ENCODE data around the gene TMEM222. TPM values are rescaled to one million over a fixed set of nuclear protein-coding genes. Genes with fewer than 3 reads are reported as not detected.

Gene TMEM222
- polyA plus RNA-seq, 1 of the 3 experiments (the other 2 are of a cell fraction): 51.7 TPM

DNA sequence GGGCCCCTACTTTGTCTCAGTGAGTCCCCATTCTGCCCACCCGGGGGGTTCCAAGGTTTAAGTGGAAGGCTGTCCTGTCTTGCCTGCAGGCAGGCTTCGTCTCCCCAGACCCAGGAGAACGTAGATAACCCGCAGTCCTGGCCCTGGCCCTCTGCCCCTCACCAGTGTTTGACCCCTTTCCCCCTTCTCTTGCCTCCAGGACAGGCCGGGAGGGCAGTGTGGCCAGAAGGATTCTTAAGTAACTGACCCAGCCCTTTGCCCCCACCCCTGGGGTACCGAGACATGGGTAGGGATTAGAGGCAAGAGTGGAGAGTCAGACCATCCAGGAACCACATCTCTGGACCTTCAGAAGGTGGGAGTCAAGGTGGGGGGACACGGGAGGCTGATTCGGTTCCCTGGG lies 8.8 kb downstream of the TMEM222 start:
- no peaks in the 10 kb centered on the region for H3K4me1 ChIP-seq (ENCODE audit: control insufficient read depth in 1 of 2, insufficient read depth in 2 of 2, low read depth in 1 of 2, low read length in 1 of 2)
- ChIA-PET CTCF (interaction anchor here (0.6 to 7.4 kb wide), 3 partner anchors 25 to 277 kb away, joined by 3 to 85 read pairs (median 40); no protein-coding TSS in a partner anchor), POLR2A (no interaction called here)
- H3K4me3 ChIP-seq (ENCODE audit: low read depth in 2 of 2, low read length in 1 of 2): no peak overlapping the region
- TF ChIP-seq RXRA (IDR thresholded peaks at IDR 0.05; ENCODE audit: borderline replicate concordance, low read depth): no peak
- TF ChIP-seq FOXM1 (IDR thresholded peaks at IDR 0.05; ENCODE audit: low read depth): no peak
- no peak for TF ChIP-seq RFX5 (IDR thresholded peaks at IDR 0.05; ENCODE audit: low read length)
- no peak for TF ChIP-seq MEF2A (IDR thresholded peaks at IDR 0.05; ENCODE audit: borderline replicate concordance, low read depth)
- no peak for TF ChIP-seq FOSL2 (IDR thresholded peaks at IDR 0.05; ENCODE audit: borderline replicate concordance, low read depth)
- no peak for TF ChIP-seq CHD2 (IDR thresholded peaks at IDR 0.05; ENCODE audit: low read length, partially characterized antibody)
- TF ChIP-seq FOXJ3 (CRISPR knock-in tag; IDR thresholded peaks at IDR 0.05): no peak
- no peak for TF ChIP-seq ELF1 (IDR thresholded peaks at IDR 0.05)
- TF ChIP-seq, protein P1, sequence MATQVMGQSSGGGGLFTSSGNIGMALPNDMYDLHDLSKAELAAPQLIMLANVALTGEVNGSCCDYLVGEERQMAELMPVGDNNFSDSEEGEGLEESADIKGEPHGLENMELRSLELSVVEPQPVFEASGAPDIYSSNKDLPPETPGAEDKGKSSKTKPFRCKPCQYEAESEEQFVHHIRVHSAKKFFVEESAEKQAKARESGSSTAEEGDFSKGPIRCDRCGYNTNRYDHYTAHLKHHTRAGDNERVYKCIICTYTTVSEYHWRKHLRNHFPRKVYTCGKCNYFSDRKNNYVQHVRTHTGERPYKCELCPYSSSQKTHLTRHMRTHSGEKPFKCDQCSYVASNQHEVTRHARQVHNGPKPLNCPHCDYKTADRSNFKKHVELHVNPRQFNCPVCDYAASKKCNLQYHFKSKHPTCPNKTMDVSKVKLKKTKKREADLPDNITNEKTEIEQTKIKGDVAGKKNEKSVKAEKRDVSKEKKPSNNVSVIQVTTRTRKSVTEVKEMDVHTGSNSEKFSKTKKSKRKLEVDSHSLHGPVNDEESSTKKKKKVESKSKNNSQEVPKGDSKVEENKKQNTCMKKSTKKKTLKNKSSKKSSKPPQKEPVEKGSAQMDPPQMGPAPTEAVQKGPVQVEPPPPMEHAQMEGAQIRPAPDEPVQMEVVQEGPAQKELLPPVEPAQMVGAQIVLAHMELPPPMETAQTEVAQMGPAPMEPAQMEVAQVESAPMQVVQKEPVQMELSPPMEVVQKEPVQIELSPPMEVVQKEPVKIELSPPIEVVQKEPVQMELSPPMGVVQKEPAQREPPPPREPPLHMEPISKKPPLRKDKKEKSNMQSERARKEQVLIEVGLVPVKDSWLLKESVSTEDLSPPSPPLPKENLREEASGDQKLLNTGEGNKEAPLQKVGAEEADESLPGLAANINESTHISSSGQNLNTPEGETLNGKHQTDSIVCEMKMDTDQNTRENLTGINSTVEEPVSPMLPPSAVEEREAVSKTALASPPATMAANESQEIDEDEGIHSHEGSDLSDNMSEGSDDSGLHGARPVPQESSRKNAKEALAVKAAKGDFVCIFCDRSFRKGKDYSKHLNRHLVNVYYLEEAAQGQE (IDR thresholded peaks at IDR 0.05; ENCODE audit: low read depth, low read length): no peak
- TF ChIP-seq, protein P2, sequence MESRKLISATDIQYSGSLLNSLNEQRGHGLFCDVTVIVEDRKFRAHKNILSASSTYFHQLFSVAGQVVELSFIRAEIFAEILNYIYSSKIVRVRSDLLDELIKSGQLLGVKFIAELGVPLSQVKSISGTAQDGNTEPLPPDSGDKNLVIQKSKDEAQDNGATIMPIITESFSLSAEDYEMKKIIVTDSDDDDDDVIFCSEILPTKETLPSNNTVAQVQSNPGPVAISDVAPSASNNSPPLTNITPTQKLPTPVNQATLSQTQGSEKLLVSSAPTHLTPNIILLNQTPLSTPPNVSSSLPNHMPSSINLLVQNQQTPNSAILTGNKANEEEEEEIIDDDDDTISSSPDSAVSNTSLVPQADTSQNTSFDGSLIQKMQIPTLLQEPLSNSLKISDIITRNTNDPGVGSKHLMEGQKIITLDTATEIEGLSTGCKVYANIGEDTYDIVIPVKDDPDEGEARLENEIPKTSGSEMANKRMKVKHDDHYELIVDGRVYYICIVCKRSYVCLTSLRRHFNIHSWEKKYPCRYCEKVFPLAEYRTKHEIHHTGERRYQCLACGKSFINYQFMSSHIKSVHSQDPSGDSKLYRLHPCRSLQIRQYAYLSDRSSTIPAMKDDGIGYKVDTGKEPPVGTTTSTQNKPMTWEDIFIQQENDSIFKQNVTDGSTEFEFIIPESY (IDR thresholded peaks at IDR 0.05; ENCODE audit: borderline replicate concordance, low read depth): no peak
- no peak for TF ChIP-seq EP300 (IDR thresholded peaks at IDR 0.05; ENCODE audit: borderline replicate concordance in 1 of 2, low read depth in 1 of 2, low read length in 1 of 2)
- no peak for TF ChIP-seq GABPA (IDR thresholded peaks at IDR 0.05; ENCODE audit: low read depth)
- no peak for TF ChIP-seq SIN3A (IDR thresholded peaks at IDR 0.05; ENCODE audit: borderline replicate concordance, low read depth, low read length)
- no peak for TF ChIP-seq YY1 (IDR thresholded peaks at IDR 0.05; ENCODE audit: low read depth)
- TF ChIP-seq, protein P3, sequence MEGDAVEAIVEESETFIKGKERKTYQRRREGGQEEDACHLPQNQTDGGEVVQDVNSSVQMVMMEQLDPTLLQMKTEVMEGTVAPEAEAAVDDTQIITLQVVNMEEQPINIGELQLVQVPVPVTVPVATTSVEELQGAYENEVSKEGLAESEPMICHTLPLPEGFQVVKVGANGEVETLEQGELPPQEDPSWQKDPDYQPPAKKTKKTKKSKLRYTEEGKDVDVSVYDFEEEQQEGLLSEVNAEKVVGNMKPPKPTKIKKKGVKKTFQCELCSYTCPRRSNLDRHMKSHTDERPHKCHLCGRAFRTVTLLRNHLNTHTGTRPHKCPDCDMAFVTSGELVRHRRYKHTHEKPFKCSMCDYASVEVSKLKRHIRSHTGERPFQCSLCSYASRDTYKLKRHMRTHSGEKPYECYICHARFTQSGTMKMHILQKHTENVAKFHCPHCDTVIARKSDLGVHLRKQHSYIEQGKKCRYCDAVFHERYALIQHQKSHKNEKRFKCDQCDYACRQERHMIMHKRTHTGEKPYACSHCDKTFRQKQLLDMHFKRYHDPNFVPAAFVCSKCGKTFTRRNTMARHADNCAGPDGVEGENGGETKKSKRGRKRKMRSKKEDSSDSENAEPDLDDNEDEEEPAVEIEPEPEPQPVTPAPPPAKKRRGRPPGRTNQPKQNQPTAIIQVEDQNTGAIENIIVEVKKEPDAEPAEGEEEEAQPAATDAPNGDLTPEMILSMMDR (IDR thresholded peaks at IDR 0.05): no peak
- TF ChIP-seq SMC3 (IDR thresholded peaks at IDR 0.05; ENCODE audit: low read depth, low read length): no peak
- no peak for DNase-seq
- H4K20me1 ChIP-seq (ENCODE audit: insufficient read depth): peaks cover 18% of the 10 kb centered on the region; the same call in 1 of the 2 replicates
- no peak overlapping the region for H2AFZ ChIP-seq (ENCODE audit: low read depth)
- no peak overlapping the region for H3K9ac ChIP-seq
- H3F3A ChIP-seq (replicated peaks; ENCODE audit: insufficient read depth): no peaks in the 10 kb centered on the region
- H3K36me3 ChIP-seq (replicated peaks in 1 of 2; ENCODE audit: control insufficient read depth in 1 of 2, insufficient read depth in 2 of 2, low read length in 1 of 2): peaks cover 9 to 73% of the 10 kb centered on the region in 2 experiments
- H3K27ac ChIP-seq (ENCODE audit: low read depth in 2 of 2, low read length in 1 of 2): no peak overlapping the region
- H3K9me2 ChIP-seq: no peaks in the 10 kb centered on the region
- H3K79me2 ChIP-seq (ENCODE audit: insufficient read depth): peaks cover 53% of the 10 kb centered on the region
- WGBS (ENCODE audit: low lambda C conversion rate): 92% methylated on average over 8 of the region's 8 CpGs
- no peaks in the 10 kb centered on the region for H3K9me3 ChIP-seq
- H3K27me3 ChIP-seq (ENCODE audit: insufficient read depth): no peaks in the 10 kb centered on the region
- H3K4me2 ChIP-seq: no peak overlapping the region

All from SK-N-SH (cell line).